G401 (cell line): ENCODE measurements around the gene DNAJC4. TPM values are rescaled to one million over a fixed set of nuclear protein-coding genes. Genes with fewer than 3 reads are reported as not detected.

Experiments
- DNase-seq: peaks from one replicate; pipeline ENCODE4 v3.0.0-alpha.2; 2015; ENCODE audit warnings: low spot score
- in situ Hi-C: cut with HindIII; loops from 2 replicates; pipeline ENCODE4 v1.10.0; 2016; ENCODE audit warnings: low sequenced_read_pairs, mixed read lengths
- total RNA-seq: library from RNA; depleted of rRNA; stranded (reverse); fragments of >200 nt; shearing (Covaris generic); gene quantifications from 2 replicates; pipeline ENCODE4 v1.2.3, GENCODE V29; 2014

The DNAJC4 gene
- total RNA-seq, 1 experiment from 2014 or later, result 10.3 TPM

DNA sequence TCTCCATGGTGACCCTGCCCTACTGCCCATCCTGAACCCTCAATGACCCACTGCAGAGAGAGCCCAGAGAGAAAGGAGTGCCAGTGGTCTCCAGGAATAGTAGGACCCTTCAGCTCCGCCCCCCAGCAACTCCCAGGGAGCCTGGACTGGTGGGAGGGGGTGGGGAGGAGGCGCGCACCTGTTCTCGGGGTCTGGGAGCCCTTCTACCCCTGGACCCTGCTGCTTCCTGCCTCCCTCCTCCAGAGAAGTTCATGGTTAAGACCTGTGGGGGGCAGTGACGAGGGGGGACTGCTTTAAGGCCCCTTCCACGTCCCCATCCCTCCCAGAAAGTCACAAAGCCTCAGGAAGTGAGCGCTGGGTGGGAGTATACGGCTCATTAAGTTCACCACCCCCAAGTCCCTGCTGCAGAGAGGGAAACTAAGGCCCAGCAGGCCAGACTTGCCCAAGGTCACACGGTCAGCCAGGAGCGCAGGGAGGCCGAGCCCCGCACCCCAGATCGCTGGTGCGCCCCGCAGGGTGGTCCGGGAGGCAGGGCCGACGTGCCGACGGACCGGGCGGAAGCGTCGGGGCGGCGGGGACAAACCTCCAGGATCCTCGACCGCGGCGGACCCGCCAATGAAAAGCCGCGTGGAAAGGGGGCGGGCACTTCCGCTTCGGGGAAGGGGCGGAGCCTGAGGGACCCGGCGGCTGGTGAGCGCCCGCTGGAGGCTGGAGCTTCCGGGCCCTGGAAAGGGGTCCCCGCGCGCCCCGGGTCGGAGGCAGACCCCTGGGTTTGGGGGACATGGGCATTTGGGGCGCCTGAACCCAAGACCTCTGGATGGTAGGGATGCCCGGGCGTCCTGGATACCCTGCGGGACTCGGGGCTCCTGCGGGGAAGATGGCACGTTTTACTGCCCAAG lies 4.5 kb upstream of the DNAJC4 start, which contains the start of the genes NUDT22 and TRPT1:
Gene NUDT22, plus strand, starts transcription at position 667 of the 899 bp plus-strand sequence. CDS start 379 bp downstream, outside the sequence.
Gene TRPT1, minus strand, starts transcription at position 579 of the 899 bp plus-strand sequence. Its CDS starts 326 bp downstream, at position 253.
- peak; percentile 85 for DNase-seq
- in situ Hi-C loops, result no loop called here

DNA sequence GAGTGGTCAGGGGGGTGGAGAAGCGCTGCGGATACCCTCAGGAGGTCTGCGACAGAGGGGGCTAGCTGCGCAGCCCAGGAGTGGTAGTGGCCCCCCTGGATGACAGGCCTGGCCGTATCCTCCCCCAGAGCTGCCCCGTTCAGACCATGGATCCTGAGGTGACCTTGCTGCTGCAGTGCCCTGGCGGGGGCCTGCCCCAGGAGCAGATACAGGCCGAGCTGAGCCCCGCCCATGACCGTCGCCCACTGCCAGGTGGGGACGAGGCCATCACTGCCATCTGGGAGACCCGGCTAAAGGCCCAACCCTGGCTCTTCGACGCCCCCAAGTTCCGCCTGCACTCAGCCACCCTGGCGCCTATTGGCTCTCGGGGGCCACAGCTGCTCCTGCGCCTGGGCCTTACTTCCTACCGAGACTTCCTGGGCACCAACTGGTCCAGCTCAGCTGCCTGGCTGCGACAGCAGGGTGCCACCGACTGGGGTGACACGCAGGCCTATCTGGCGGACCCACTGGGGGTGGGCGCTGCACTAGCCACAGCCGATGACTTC lies 3.8 kb upstream of the DNAJC4 start:
- DNase-seq, result no peak
- in situ Hi-C loops, result no loop called here

DNA sequence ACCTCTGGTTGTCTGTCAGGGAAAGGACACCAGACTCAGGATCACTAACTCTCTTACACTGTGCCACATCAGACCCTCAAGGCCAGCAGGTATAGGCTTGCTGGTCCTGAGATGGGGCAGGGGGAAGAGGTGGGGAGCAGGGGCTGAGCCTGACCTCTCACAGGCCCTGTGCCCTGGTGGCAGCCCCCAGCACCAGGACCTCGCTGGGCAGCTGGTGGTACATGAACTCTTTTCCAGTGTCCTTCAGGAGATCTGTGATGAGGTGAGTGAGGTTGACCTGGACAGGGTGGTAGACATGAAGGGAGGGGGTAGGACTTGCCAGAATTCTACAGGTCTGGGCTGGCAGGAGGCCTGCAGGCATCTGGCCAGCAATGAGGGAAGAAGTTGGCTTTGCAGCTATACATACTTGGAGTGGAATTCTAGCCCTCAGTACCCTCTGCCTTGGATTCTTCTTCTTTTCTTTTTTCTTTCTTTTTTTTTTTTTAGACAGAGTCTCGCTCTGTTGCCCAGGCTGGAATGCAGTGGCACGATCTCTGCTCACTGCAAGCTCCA lies 2.9 kb upstream of the DNAJC4 start:
- no peak for DNase-seq
- in situ Hi-C loops, result no loop called here

DNA sequence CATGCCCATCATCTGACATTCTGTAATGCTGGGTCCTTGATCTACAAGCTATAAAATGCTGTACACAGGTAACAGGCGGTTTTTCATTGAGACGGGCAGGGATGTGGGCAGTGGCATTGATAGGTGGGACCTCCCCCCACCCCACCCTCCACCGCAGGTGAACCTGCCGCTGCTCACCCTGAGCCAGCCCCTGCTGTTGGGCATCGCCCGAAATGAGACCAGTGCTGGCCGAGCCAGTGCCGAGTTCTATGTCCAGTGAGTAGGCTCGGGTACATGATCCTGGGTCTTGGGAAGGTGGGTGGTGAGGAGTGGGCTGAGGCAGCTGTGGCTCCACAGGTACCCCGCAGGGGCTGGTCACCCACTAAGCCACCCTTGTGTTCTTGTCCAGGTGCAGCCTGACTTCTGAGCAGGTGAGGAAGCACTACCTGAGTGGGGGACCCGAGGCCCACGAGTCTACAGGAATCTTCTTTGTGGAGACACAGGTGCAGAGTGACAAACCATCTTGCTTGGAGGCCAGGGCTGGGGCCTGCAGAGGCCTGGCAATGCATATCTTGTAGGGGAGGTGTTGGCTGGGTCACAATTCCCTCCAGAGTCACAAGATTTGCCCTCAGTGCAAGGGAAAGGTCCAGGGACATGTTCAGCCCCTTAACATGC lies 1.1 kb upstream of the DNAJC4 start:
- no peak for DNase-seq
- in situ Hi-C loops, result no loop called here

DNA sequence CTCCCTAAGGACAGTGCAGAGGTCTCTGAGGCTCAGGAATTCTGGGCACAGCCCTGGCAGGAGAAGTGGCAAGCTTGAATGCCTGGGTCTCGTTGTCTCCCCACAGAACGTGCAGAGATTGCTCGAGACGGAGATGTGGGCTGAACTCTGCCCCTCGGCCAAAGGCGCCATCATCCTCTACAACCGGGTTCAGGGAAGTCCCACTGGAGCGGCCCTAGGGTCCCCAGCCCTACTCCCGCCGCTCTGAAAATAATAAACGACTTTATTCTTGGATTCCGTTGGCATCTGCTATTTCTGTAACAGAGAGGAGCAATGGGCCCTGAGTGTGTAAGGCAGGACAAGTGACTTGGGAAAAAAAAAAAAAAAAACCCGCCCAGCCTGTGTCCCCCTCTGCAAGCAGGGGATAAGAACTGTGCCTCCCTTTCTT lies 591 bp upstream of the DNAJC4 start:
- in situ Hi-C loops, result no loop called here
- no peak for DNase-seq

DNA sequence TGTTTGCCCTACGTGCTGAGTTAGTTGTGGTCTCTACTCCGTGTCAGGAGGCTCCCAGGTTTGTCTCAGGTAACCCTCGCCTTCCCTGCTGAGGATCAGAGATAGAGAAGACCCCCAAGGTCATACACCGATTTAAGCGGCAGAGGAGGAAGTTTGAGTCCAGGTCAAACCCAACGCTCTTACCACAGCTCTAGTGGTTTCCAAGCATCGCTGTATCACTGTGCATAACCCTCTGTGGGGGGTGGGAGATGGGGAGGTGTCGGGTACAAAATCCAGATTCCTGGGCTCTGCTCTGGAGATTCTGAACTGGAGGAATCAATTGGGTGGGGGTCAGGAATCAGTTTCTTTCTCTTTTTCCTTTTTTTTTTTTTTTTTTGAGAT lies 627 bp downstream of the DNAJC4 start:
- in situ Hi-C loops, result no loop called here
- DNase-seq, result no peak

DNA sequence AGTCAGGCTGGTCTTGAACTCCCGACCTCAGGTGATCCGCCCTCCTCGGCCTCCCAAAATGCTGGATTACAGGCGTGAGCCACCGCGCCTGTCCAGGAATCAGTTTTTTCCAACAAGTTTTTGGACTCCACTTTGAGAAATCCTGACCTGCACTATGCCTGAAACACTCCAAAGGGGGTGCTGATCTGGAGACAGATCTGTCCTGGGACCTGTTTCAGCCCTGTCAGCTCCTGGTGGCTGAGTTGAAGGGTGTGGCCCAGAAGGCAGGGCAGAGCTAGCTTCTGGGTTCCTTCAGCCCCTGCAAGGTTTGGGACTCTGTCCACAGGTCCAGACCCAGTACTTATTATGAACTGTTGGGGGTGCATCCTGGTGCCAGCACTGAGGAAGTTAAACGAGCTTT lies 1.2 kb downstream of the DNAJC4 start:
- DNase-seq, result no peak
- in situ Hi-C loops, result no loop called here

DNA sequence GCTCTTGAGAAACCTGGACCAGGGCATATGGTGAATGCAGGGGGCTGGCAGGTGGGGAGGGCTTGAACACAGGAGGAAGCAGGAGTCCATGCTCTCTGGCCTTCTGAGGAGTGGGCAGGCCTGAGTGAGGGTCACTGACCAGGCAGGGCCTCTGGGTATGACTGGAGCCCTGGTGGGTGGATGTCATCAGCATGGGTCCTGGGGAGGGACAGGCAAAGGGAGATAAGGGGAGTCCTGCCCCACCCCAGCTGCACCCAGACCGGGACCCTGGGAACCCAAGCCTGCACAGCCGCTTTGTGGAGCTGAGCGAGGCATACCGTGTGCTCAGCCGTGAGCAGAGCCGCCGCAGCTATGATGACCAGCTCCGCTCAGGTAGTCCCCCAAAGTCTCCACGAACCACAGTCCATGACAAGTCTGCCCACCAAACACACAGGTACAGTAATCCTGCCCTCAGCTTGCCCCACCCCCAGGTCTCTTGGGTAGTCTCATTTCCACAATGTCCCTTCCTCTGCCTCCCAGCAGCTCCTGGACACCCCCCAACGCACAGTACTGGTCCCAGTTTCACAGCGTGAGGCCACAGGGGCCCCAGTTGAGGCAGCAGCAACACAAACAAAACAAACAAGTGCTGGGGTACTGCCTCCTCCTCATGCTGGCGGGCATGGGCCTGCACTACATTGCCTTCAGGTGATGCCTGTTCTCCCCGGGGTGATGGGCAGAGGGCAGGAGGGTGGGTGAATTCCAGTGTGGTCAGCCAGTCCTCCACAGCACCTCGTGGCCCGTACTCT lies 2.0 kb downstream of the DNAJC4 start:
- DNase-seq, result no peak
- in situ Hi-C loops, result no loop called here

DNA sequence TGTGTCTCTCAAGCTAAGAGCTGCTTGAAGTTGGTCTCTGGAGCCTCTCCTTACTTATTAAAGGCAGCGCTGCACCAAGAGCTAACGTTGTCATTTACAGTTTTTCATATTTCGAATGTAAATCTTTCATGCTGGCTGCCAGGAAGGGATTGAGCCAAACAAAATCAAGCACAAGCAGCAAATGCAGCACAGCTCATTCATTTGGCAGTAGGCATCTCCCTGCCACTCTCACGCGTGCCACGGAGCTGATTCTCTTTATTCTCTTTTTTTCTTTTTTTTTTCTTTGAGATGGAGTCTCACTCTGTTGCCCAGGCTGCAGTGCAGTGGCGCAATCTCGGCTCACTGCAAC lies 2.6 kb downstream of the DNAJC4 start:
- in situ Hi-C loops, result no loop called here
- no peak for DNase-seq

DNA sequence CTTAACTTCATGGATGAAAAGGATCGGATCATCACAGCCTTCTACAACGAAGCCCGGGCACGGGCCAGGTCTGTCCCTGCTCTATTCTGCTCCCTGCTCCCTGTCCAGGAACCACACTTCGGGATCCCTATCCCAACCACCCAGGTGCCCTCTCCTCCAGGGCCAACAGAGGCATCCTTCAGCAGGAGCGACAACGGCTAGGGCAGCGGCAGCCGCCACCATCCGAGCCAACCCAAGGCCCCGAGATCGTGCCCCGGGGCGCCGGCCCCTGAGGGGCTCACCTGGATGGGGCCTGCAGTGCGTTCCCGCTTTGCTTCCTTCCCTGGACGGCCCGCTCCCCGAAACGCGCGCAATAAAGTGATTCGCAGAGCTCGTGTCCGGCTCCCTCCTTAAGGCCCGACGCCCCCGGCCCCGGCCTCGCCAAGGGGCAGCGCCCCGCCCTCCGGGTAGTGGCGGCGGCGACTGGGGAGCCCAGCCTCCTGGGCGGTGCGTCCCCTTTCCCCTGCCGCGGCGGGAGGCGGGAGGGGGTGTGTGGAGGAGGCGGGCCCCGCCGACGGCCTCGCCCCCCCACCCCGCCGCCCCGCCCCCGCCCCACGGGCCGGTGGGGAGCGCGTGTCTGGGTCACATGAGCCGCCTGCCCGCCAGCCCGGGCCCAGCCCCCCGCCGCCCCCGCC lies 3.7 kb downstream of the DNAJC4 start, which contains the start of gene VEGFB:
Gene VEGFB, plus strand, starts transcription at position 672 of the 674 bp plus-strand sequence. CDS start 250 bp downstream, outside the sequence.
- DNase-seq, result no peak
- in situ Hi-C loops, result no loop called here

DNA sequence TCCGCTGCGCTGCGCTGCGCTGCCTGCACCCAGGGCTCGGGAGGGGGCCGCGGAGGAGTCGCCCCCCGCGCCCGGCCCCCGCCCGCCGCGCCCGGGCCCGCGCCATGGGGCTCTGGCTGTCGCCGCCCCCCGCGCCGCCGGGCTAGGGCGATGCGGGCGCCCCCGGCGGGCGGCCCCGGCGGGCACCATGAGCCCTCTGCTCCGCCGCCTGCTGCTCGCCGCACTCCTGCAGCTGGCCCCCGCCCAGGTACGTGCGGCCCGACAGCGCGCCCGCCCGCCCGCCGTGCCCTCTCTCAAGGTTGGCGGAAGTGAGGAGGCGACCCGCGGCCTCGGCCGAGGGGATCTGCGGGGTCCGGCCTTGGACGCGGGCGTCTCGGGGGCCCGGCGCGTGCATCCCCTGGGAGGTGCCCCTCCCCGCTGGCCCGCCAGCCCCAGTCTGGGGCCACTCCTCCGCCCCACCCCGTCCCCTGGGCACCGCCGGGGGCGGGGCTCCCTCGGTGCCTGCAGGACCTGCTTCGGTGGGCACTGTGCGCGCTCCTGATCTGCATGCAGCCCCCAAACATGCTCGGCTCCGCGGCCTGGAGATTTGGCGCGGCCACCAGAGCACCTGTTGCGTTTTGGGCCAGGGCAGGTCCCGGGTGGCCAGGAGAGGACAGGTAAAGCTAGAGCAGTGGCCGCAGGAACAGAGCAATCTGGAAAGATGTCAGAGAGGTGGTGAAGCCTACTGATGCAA lies 4.5 kb downstream of the DNAJC4 start:
- in situ Hi-C loops, result no loop called here
- no peak for DNase-seq

DNA sequence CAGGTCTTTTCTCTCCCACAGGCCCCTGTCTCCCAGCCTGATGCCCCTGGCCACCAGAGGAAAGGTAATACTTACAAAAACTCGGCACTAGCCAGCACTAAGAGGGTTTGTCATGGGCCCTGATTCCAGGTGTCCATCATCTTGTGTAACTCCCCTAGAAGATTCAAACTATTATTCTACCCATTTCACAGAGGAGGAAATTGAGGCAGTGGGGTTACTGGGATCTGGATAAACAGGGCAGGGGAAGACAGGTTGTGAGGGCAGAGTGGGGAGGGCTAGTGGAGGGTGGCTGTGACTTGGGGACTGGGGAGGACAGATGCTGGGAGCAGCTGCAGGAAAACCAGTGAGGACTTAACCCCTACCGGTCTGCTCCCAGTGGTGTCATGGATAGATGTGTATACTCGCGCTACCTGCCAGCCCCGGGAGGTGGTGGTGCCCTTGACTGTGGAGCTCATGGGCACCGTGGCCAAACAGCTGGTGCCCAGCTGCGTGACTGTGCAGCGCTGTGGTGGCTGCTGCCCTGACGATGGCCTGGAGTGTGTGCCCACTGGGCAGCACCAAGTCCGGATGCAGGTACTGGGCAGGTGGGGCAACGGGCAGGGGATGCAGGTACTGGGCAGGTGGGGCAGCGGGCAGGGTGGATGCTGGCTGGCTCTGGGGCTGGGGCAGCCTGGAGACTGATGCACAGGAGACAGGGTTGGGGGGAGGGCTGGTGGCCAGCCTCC lies 5.3 kb downstream of the DNAJC4 start:
- in situ Hi-C loops, result no loop called here
- DNase-seq, result no peak

DNA sequence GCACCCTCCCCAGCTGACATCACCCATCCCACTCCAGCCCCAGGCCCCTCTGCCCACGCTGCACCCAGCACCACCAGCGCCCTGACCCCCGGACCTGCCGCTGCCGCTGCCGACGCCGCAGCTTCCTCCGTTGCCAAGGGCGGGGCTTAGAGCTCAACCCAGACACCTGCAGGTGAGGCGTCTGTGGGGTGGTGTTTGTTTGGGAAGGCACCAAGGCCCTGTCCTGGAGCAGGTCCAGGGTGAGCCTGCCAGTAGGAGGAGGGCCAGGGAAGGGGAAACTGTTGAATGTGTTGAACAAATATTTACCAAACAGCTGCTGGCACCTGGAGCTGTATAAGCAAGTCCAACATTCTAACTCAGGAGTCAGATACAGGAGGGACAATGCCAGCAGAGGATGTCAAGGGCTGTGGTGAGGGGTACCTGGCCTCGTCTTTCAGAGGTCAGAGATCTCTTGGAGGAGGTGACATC lies 7.2 kb downstream of the DNAJC4 start:
- DNase-seq, result no peak
- in situ Hi-C loops, result no loop called here

DNA sequence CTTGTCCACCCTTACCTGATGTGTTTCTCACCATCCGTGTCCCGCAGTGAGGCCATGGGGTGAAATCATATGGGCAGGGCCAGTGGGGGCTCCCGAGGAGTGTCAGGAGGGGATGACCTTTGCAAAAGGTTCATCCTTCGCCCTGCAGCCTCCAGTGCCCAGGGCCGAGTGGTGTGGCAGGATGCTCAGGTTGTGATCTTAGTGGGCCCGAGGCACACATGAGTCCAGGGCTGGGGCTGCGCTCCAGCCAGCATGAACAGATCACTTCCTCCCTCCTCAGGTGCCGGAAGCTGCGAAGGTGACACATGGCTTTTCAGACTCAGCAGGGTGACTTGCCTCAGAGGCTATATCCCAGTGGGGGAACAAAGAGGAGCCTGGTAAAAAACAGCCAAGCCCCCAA lies 7.7 kb downstream of the DNAJC4 start:
- DNase-seq, result no peak
- in situ Hi-C loops, result no loop called here

DNA sequence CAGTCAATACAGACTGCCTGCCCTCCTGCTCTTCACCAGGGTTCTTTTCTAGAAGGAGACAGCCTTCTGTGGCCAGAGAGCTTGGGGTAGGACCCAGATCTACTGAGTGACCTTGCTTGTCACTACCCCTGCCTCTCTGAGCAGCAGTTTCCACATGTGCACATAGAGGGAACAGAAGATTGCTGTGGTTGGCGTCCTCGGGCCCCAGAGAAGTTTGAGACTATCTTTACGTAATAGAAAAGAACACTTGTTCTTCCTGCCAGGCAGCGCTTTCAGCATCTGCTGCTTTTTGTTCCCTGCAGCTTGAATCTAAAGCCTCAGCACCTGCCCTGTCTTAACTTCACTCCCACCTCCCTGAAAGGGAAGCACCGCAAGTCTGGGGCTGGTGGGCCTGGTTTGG lies 8.7 kb downstream of the DNAJC4 start:
- in situ Hi-C loops, result no loop called here
- no peak for DNase-seq

DNA sequence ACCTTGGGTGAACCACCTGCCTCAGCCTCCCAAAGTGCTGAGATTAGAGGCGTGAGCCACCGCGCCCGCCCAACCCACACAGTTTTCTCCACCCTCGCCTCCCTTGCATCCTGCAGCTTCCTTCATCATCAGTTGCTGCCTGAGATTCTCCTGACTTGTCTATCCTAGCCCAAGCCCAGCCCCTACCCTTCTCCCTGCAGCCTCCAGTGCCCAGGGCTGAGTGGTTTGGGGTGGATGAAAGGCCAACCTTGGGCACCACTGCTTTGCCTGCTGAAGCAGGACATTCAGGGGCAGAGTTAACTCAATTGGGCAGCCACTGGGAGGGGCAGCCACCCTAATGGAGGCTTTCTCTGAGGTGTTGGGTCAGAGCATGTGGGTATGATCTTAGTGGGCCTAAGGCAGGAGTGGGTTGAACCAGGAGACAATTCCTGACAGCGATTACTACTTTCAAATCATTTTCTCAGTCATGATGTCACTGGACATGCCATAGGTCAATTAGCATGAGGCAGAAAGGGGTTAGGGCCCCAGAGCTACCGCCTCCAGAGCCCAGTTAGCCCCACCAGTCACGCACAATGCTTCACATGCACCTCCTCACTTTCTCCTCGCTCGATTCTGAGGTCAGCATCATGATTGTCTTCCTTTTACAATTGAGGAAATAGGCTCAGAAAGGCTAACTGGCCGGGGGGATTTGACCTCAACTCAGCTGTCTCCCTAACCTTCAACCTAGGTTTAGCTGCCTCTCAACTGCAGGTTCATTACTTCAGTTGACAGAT lies 9.5 kb downstream of the DNAJC4 start:
- in situ Hi-C loops, result no loop called here
- DNase-seq, result no peak
